GM19328 (cell line): ENCODE measurements around the gene CHCHD5.

Experiments
- ATAC-seq: cut with Tn5 transposase; IDR thresholded peaks from one replicate; pipeline ENCODE4 v1.9.1; 2021; ENCODE audit warnings: mild to moderate bottlenecking, moderate library complexity; ENCODE audit not compliant: unreplicated experiment

CHCHD5 gene

GRCh38 chr2:112623913-112624777 lies 39.7 kb downstream of the CHCHD5 start:
- no peak for ATAC-seq

DNA sequence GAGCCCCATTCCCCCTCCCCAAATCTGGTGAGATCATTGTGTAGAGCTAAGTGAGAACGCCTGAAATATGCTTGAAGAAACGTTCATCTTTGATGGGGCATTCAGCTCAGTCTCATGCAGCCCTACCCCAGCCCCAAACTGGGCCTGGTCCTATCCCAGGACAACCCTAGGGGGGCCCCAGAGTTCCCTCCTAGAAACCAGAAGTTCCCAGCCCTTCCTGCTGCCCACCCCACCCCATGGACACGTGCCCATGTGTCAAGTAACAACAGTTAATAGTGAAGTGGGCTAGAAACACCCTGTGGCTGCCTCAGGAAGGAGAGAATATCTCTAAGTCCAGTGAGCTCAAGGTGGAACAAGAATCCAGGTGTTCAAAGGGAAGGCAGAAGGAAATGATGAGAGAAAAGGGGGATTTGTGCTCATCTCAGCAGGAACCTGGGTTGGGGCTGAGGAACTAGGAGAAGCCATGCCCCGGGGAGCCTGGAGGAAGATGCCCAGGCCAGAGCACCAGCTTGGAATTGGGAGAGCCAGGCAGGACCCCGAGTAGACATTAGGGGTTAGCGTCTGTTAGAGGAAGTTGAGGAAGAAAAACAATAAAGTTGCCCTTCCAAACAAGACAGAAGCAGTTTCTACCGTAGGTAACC lies 41.2 kb downstream of the CHCHD5 start:
- ATAC-seq = no peak

GRCh38 chr2:112626604-112627059 lies 42.2 kb downstream of the CHCHD5 start:
- ATAC-seq = no peak

- no peak for ATAC-seq
These were observed 42.9 kb downstream of the CHCHD5 start for GRCh38 chr2:112627060-112628040.

DNA sequence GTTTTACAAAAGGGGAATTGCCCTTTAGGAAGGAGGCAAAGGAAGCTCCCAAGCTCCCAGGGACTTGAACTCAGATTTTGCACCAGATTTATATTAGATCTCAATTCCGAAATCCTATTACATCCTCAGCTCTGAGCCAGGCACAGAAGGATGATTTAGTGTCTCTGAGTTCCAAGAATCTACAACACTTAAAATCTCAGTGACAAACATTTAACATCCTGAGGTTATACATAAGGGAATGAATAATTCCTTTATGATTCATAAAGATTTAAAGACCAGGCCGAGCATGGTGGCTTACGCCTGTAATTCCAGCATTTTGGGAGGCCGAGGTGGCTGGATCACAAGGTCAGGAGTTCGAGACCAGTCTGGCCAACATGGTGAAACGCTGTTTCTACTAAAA lies 44.8 kb downstream of the CHCHD5 start:
- ATAC-seq = no peak

DNA sequence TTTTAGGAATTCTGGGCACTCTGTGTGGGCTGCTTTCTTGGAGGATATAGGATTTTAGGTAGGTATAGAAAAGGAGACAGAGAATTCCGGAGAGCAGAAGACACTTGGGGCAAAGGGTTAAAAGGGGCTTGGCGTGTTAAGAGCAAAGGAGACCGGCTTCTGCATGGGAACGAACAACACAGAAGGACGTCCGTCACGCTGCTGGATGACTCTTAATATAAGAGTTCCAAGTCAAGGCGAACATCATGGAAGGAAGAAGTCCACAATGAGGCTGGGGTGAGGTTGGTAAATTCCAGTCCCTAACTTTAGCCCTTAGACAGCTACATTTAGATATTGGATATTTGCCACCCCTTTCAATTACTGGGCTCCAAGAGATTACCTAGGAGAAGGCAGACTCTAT lies 45.4 kb downstream of the CHCHD5 start:
- no peak for ATAC-seq

- no peak for ATAC-seq
These were observed 45.9 kb downstream of the CHCHD5 start for GRCh38 chr2:112630268-112630667.

DNA sequence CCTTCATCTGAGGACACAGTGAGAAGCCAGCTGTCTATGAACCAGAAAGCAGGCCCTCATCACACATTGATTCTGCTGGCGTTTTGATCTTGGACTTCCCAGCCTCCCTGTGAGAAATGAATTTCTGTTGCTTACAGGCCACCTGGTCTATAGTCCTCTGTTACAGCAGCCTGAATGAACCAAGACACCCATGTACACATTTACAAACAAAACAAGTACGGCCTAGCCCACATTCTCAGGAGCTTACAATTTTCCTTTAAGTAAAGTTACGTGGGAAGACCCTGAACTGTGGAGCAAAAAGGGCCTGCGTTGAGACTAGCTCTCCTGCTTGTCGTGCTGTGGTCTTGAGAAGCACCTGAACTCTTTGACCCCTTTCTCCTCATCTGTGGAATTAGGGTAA lies 49.3 kb downstream of the CHCHD5 start:
- ATAC-seq = no peak

- ATAC-seq = no peak
These were observed 49.9 kb downstream of the CHCHD5 start for GRCh38 chr2:112634153-112634873.

- no peak for ATAC-seq
These were observed 50.4 kb downstream of the CHCHD5 start for GRCh38 chr2:112634874-112635157.

DNA sequence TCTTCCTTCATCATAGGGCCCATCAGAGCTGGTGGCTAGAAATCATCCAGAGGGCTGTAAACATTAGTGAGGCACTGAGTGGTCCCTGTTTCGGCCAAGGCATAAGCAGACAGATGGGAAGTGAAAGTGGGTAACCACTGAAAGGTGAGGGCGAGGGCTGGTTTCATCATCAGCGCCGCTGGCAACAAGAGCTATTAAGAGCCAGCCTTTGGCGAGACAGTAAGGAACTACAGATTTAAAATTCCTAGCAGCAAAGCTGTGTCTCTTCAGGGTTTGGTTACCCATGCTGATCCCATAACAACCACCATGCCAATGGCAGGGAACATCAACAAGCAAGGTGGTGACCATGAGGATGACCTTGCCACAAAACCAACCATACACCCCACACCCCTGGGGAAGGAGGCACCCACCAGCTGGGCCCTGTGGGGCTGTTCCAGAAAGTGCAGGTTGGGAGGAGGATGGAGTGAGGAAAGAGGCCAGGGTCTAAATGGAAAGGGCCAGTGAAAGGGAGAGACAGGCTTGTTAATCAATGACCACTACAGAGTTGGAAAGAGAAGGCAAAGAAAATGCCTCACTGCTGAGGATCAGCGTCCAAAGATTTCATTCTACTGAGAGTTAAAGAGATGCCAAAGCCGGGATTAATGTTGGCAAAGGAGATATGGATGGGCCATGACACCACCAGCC lies 52.3 kb downstream of the CHCHD5 start:
- ATAC-seq = no peak

DNA sequence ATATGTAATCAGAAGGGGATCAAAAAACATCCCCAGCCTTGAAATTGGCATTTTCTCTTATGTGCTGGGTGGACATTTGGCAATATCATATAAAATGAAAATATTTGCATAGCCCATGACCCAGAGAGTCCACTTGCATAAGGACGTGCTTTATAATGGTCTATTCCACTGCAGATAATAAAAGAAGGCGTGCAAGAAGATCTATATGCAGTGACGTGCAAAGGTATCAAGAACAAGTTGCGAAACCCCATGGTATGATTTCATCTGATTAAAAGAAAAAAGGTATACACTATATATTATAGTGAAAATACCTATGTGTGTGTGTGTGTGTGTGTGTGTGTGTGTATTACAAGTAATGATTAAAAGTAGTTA lies 52.9 kb downstream of the CHCHD5 start:
- no peak for ATAC-seq
